Omental fat pad (tissue), 4 donors: ENCODE results near the gene NRM. TPM values are rescaled to one million over a fixed set of nuclear protein-coding genes. Genes with fewer than 3 reads are reported as not detected.
"Not testable (repeated sequence)": the region's sequence is repeated elsewhere in the genome, so short reads cannot be mapped to it uniquely, and the experiment has no call there.

Experiments used
- ATAC-seq: fragments of 150-250 bp; one replicate; pipeline ENCODE4 v1.9.1; 2016; ENCODE audit warnings: mild to moderate bottlenecking, moderate library complexity; ENCODE audit not compliant: low FRiP score
- DNase-seq: peaks from one replicate; pipeline ENCODE4 v3.0.0-alpha.2; 2019; ENCODE audit warnings: low spot score
- CTCF ChIP-seq, 3 donors: fragments of 450-650 bp; IDR thresholded peaks; one replicate each; pipeline ENCODE4 v1.5.1; 2016 to 2017; ENCODE audit warnings: antibody characterized with exemption in 3 of 3, mild to moderate bottlenecking in 3 of 3, moderate library complexity in 2 of 3
- total RNA-seq, 4 donors: library from RNA; depleted of rRNA; stranded (reverse); fragments of >200 nt; gene quantifications; one replicate each; pipeline ENCODE4 v1.1.0, GENCODE V29; 2016

Gene NRM
- total RNA-seq, 4 donors from 2014 or later, result 2.9 to 5.8 (median 3.7) TPM

- TF ChIP-seq CTCF (IDR thresholded peaks at IDR 0.05), result no peak
- DNase-seq (no peak), ATAC-seq (no peak)
Measured at GRCh38 chr6:30664994-30665767, 25.6 kb downstream of the NRM start.

- not testable (repeated sequence) for ATAC-seq, DNase-seq
Measured at GRCh38 chr6:30657922-30658321, 32.9 kb downstream of the NRM start.

- DNase-seq, result no peak
- no peak for TF ChIP-seq CTCF (IDR thresholded peaks at IDR 0.05)
- ATAC-seq, result peak; percentile 78
Measured at GRCh38 chr6:30657454-30657853, 33.3 kb downstream of the NRM start.

- TF ChIP-seq CTCF (IDR thresholded peaks at IDR 0.05), result no peak
Measured at GRCh38 chr6:30656513-30656912, 34.3 kb downstream of the NRM start.

GRCh38 chr6:30655743-30656094 is 35.1 kb downstream of the NRM start:
- ATAC-seq (no peak), DNase-seq (no peak)
- no peak for TF ChIP-seq CTCF (IDR thresholded peaks at IDR 0.05)

More at GRCh38 chr6:30656513-30656912, 34.3 kb downstream of the NRM start:
- no peak for ATAC-seq
- no peak for DNase-seq

- no peak for ATAC-seq
- DNase-seq, result no peak
- no peak for TF ChIP-seq CTCF (IDR thresholded peaks at IDR 0.05)
Measured at GRCh38 chr6:30654798-30655742, 35.7 kb downstream of the NRM start.

GRCh38 chr6:30651143-30651542 is 39.6 kb downstream of the NRM start:
- no peak for TF ChIP-seq CTCF (IDR thresholded peaks at IDR 0.05)
- DNase-seq (no peak), ATAC-seq (no peak)
